ENCODE results near the gene ISG20L2. TPM values are rescaled to one million over a fixed set of nuclear protein-coding genes. Genes with fewer than 3 reads are reported as not detected.

ISG20L2 gene
- total and polyA plus RNA-seq, 2 experiments from 2014 or later, result 23.1 to 34.9 TPM

- Mint-ChIP-seq H3K9me3 (no peaks in the 10 kb centered on the region; the same call in 2 of the 3 replicates), H3K27ac (peak within 1 kb of the TSS; percentile 99), H3K36me3 (ENCODE audit: low read depth) (peaks cover 55% of the 10 kb centered on the region), H3K4me3 (peak within 1 kb of the TSS; percentile 98), H3K4me1 (peaks cover 28% of the 10 kb centered on the region), H3K27me3 (ENCODE audit: insufficient read depth, low read depth, poor library complexity) (peaks cover 25% of the 10 kb centered on the region)
- H3K4me3 ChIP-seq, result peak within 1 kb of the TSS; percentile 62
- H3K27ac ChIP-seq (ENCODE audit: low read depth), result peak within 1 kb of the TSS; percentile 84
- H3K27me3 ChIP-seq (ENCODE audit: insufficient read depth), result no peaks in the 10 kb centered on the region
- H3K79me2 ChIP-seq (replicated peaks; ENCODE audit: insufficient read depth), result peaks cover 19% of the 10 kb centered on the region
- H2AFZ ChIP-seq, result peak within 1 kb of the TSS; percentile 5; the same call in 1 of the 2 replicates
- peak; percentile 100 for DNase-seq (ENCODE audit: low spot score)
- peaks cover 22% of the 10 kb centered on the region for H3F3A ChIP-seq (replicated peaks; ENCODE audit: low read depth)
- peak; percentile 90 for ATAC-seq
- peak within 1 kb of the TSS; percentile 87 for H3K4me2 ChIP-seq
- peaks cover 7% of the 10 kb centered on the region for H4K20me1 ChIP-seq (replicated peaks; ENCODE audit: insufficient read depth)
- H3K9me2 ChIP-seq (ENCODE audit: insufficient read depth), result no peaks in the 10 kb centered on the region
- peaks cover 5% of the 10 kb centered on the region; the same call in 1 of the 2 replicates for H3K36me3 ChIP-seq (ENCODE audit: insufficient read depth)
- TF ChIP-seq REST (IDR thresholded peaks at IDR 0.05; ENCODE audit: unreplicated experiment), result peak; percentile 6
- TF ChIP-seq EZH2 (IDR thresholded peaks at IDR 0.05; ENCODE audit: low read depth, unreplicated experiment), result no peak
- peak; percentile 82; the same call in 1 of the 2 replicates for TF ChIP-seq CREB1 (CRISPR knock-in tag; IDR thresholded peaks at IDR 0.05; ENCODE audit: low read depth)
- TF ChIP-seq ETS1 (IDR thresholded peaks at IDR 0.05), result peak; percentile 100
- peak; percentile 87 for TF ChIP-seq POLR2AphosphoS5 (IDR thresholded peaks at IDR 0.05; ENCODE audit: low read depth)
- peak; percentile 28; the same call in 1 of the 2 replicates for TF ChIP-seq NANOG (IDR thresholded peaks at IDR 0.05; ENCODE audit: borderline replicate concordance)
- TF ChIP-seq CTCF (conservative IDR thresholded peaks at IDR 0.05; ENCODE audit: low read depth in 2 of 2), result no peak
- 0 out of 2 replicates have a peak, but pooled peaks have one; percentile 25 for TF ChIP-seq ZNF114 (CRISPR knock-in tag; IDR thresholded peaks at IDR 0.05)
- TF ChIP-seq EZH2phosphoT487 (IDR thresholded peaks at IDR 0.05; ENCODE audit: unreplicated experiment), result no peak
- no peak for TF ChIP-seq STAT1 (IDR thresholded peaks at IDR 0.05; ENCODE audit: unreplicated experiment)
- peaks cover 34% of the 10 kb centered on the region for H3K4me1 ChIP-seq (ENCODE audit: insufficient read depth)
Observed at GRCh38 chr1:156740741-156741480, 12.3 kb upstream of the ISG20L2 start, which contains the start of gene MRPL24. Gene MRPL24, minus strand, starts transcription at chr1:156741088. Its CDS starts 2,384 bp downstream, at chr1:156738704.

Data from GM23338 (cell line).